Stomach (tissue), 19 donors: Measurements from ENCODE around the gene FBL. TPM values are rescaled to one million over a fixed set of nuclear protein-coding genes. Genes with fewer than 3 reads are reported as not detected.
"Not testable (repeated sequence)": the region's sequence is repeated elsewhere in the genome, so short reads cannot be mapped to it uniquely, and the experiment has no call there.

Experiments
- DNase-seq, 2 donors: peaks; one replicate each; pipeline versions ENCODE4 v3.0.0 to v3.0.0-alpha.2; 2013 to 2019
- H3K27ac ChIP-seq, 5 donors: fragments of 200-600 bp in 4 of 5; sonication (generic) in 4 of 5; one replicate each; pipeline ENCODE4 v1.5.1; 2013 to 2019; ENCODE audit warnings: mild to moderate bottlenecking in 1 of 5, moderate library complexity in 1 of 5
- H3K27me3 ChIP-seq, 3 donors: fragments of 200-600 bp; sonication (generic); one replicate each; pipeline ENCODE4 v1.5.1; 2017 to 2019; ENCODE audit warnings: mixed run types in 1 of 3
- H3K36me3 ChIP-seq, 4 donors: fragments of 200-600 bp; sonication (generic); 1 replicate in 3 of 4; 2 replicates in 1 of 4; pipeline ENCODE4 v1.5.1; 2016 to 2019
- H3K4me1 ChIP-seq, 4 donors: fragments of 200-600 bp; sonication (generic); one replicate each; pipeline ENCODE4 v1.5.1; 2016 to 2019
- H3K4me3 ChIP-seq, 4 donors: fragments of 200-600 bp; sonication (generic) in 3 of 4; one replicate each; pipeline ENCODE4 v1.5.1; 2016 to 2019; ENCODE audit warnings: mild to moderate bottlenecking in 1 of 4
- H3K9me3 ChIP-seq, 4 donors: fragments of 200-600 bp; sonication (generic); one replicate each; pipeline ENCODE4 v1.5.1; 2016 to 2019
- POLR2A ChIP-seq, 4 donors: fragments of 450-650 bp; IDR thresholded peaks; one replicate each; pipeline ENCODE4 v1.6.1; 2016; ENCODE audit warnings: antibody characterized with exemption in 4 of 4, control low read depth in 2 of 4, mild to moderate bottlenecking in 1 of 4, moderate library complexity in 1 of 4
- POLR2AphosphoS5 ChIP-seq, 3 donors: sonication (generic); formaldehyde crosslinking; IDR thresholded peaks; one replicate each; pipeline ENCODE4 v1.6.1; 2016; ENCODE audit warnings: antibody characterized with exemption in 3 of 3
- WGBS, 5 donors: extraction: QIAGEN DNeasy Blood & Tissue Kit in 3 of 5; methylation state at CpG; one replicate each; pipeline versions ENCODE4 v1.1.5 to v1.1.7; 2013 to 2018; 5-methylcytosine and 5-hydroxymethylcytosine counted together
- intact Hi-C: fragments of 100-400 bp; cut with DNase I; formaldehyde crosslinking; loops from one replicate; pipeline ENCODE4 v1.15.1; 2023; ENCODE audit warnings: low total_unique reads
- long read RNA-seq, 10 donors: transcript quantifications; one replicate each; lab custom pipeline, GENCODE V29; 2026
- polyA plus RNA-seq, 3 donors: library from polyadenylated mRNA; stranded (reverse); fragments of 200-250 nt; gene quantifications; one replicate each; pipeline ENCODE4 v1.2.3, GENCODE V29; 2013
- total RNA-seq, 5 donors: library from RNA; depleted of rRNA; stranded (reverse); fragments of >200 nt; gene quantifications; one replicate each; pipeline versions ENCODE4 v1.1.0 to v1.2.3, GENCODE V29; 2014 to 2016
- TF ChIP-seq, protein P1 (sequence below), 7 experiments: fragments of 450-650 bp in 4 of 7; fragments of 200-600 bp in 3 of 7; sonication (generic) in 3 of 7; IDR thresholded peaks; one replicate each; pipeline ENCODE4 v1.5.1; 2016 to 2019; ENCODE audit warnings: antibody characterized with exemption in 7 of 7, control low read depth in 2 of 7, mild to moderate bottlenecking in 1 of 7
- donor health status: healthy with polysubstance abuse.
- donor health status: Bipolar disorder and iron deficiency.
- donor health status: healthy.

FBL gene
- total RNA-seq = 100 to 1,000 TPM in 4 of 5 donors, 10 to 100 TPM in 1; 59.8 to 311 (median 129) TPM
- 100 to 1,000 TPM; 229 to 331 (median 318) TPM for polyA plus RNA-seq
- long read RNA-seq, donor 1, transcript FBL-201 (9 exons, 1,160 nt) = major isoform, 26 of 35 reads
- long read RNA-seq, donor 1, partial matches to known transcripts = 8 of 35 reads
- long read RNA-seq, donor 1, other reads (novel, unspliced or antisense) = 0 of 35 reads
- long read RNA-seq, donor 2, transcript FBL-201 (9 exons, 1,160 nt) = major isoform, 34 of 54 reads
- long read RNA-seq, donor 2, partial matches to known transcripts = 14 of 54 reads
- long read RNA-seq, donor 2, other reads (novel, unspliced or antisense) = 5 of 54 reads
- long read RNA-seq, donor 3, transcript FBL-201 (9 exons, 1,160 nt) = major isoform, 22 of 22 reads
- long read RNA-seq, donor 3, partial matches to known transcripts = 0 of 22 reads
- long read RNA-seq, donor 3, other reads (novel, unspliced or antisense) = 0 of 22 reads
- long read RNA-seq, donor 4, partial matches to known transcripts = 0 of 3 reads
- long read RNA-seq, donor 4, other reads (novel, unspliced or antisense) = 0 of 3 reads
- long read RNA-seq, donor 5, transcript FBL-201 (9 exons, 1,160 nt) = major isoform, 35 of 54 reads
- long read RNA-seq, donor 5, partial matches to known transcripts = 11 of 54 reads
- long read RNA-seq, donor 5, other reads (novel, unspliced or antisense) = 7 of 54 reads
- long read RNA-seq, donor 6, transcript FBL-201 (9 exons, 1,160 nt) = major isoform, 93 of 167 reads
- long read RNA-seq, donor 6, partial matches to known transcripts = 46 of 167 reads
- long read RNA-seq, donor 6, other reads (novel, unspliced or antisense) = 24 of 167 reads
- long read RNA-seq, donor 7, transcript FBL-201 (9 exons, 1,160 nt) = major isoform, 37 of 71 reads
- long read RNA-seq, donor 7, partial matches to known transcripts = 34 of 71 reads
- long read RNA-seq, donor 7, other reads (novel, unspliced or antisense) = 0 of 71 reads
- long read RNA-seq, donor 8, transcript FBL-201 (9 exons, 1,160 nt) = major isoform, 34 of 57 reads
- long read RNA-seq, donor 8, partial matches to known transcripts = 14 of 57 reads
- long read RNA-seq, donor 8, other reads (novel, unspliced or antisense) = 6 of 57 reads
- long read RNA-seq, donor 9, transcript FBL-201 (9 exons, 1,160 nt) = major isoform, 34 of 110 reads
- long read RNA-seq, donor 9, partial matches to known transcripts = 68 of 110 reads
- long read RNA-seq, donor 9, other reads (novel, unspliced or antisense) = 8 of 110 reads
- long read RNA-seq, donor 10, transcript FBL-201 (9 exons, 1,160 nt) = major isoform, 23 of 29 reads
- long read RNA-seq, donor 10, partial matches to known transcripts = 6 of 29 reads
- long read RNA-seq, donor 10, other reads (novel, unspliced or antisense) = 0 of 29 reads

DNA sequence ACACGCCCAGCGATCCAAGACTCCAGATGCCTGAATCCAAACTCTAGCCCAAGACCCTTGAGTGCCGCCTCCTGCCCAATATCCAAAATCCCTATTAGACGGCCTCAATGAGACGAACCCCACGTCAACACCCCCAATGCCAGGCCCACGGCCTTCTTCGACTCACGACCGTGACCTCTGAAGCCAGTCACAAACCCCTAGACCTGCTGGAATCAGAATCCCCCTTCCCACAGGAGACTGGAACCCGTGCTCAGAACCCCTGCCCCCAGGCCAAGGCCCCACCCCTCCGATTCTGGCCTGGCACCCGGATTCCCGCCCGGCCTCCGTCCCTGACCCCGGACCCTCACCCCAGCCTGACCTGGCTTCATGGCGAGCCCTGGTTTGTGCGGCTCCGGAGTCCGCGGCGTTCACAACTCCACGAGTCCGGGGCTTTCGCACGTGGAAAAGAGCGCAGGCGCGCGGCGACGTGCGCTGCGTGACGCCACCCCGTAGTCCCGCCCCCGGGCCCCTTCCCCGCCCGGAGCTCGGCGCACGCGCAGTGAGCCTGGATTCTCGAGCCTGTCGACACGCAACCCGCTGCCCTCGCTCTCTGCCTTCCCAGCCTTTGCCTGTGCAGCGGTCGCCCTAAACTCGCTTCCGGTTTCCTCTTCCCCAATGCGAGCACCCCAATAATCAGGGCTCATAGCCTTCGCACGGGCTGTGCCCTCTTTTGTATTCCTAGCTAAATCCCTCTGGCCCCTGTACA is at the start of gene FBL:
FBL (minus strand) TSS at position 447 of the 745 bp plus-strand sequence; CDS start at position 368, 79 bp downstream.
- DNase-seq = peak; percentile 98 to 99
- WGBS, 5 donors = 0 to 1% (median 1%) methylated on average over 16 to 57 of the region's 57 CpGs
- intact Hi-C loops = no loop called here

DNA sequence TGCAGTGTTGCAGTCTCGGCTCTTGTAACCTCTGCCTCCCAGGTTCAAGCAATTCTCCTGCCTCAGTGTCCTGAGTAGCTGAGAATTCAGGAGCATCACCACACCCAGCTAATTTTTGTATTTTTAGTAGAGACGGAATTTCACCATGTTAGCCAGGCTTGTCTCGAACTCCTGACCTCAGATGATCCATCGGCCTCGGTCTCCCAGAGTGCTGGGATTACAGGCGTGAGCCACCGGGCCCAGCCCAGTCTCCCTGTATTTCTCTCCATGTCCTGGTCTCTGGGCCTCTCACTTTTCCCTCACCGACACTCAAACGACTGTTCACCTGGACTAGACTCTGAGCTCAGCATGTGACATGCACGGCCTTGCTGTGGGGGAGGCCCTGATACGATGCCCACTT is 48.9 kb upstream of the FBL start:
- H3K27ac ChIP-seq, H3K4me3 ChIP-seq, DNase-seq, H3K9me3 ChIP-seq, intact Hi-C loops, H3K4me1 ChIP-seq: not testable (repeated sequence)
- 92 to 97% (median 92%) methylated on average over 9 to 11 of the region's 11 CpGs for WGBS, 5 donors
- peaks cover 0 to 26% (median 3%) of the 10 kb centered on the region in 3 donors for H3K27me3 ChIP-seq
- peaks cover 0 to 24% (median 16%) of the 10 kb centered on the region in 4 donors for H3K36me3 ChIP-seq

More for the DNA sequence above, at the start of gene FBL:
- Histone ChIP-seq H3K4me3 (peak within 1 kb of the TSS; percentile 72 to 97 (median 84)), H3K9me3 (no peaks in the 10 kb centered on the region), H3K27me3 (no peaks in the 10 kb centered on the region), H3K4me1 (peaks cover 27 to 55% (median 45%) of the 10 kb centered on the region in 4 donors), H3K36me3 (no peaks in the 10 kb centered on the region), H3K27ac (peak within 1 kb of the TSS; percentile 80 to 92 (median 90))
- TF ChIP-seq POLR2A (IDR thresholded peaks at IDR 0.05) (peak in 1 of 4 donors; percentile 39), POLR2AphosphoS5 (IDR thresholded peaks at IDR 0.05) (peak; percentile 72 to 92 (median 90))
- TF ChIP-seq, protein P1, sequence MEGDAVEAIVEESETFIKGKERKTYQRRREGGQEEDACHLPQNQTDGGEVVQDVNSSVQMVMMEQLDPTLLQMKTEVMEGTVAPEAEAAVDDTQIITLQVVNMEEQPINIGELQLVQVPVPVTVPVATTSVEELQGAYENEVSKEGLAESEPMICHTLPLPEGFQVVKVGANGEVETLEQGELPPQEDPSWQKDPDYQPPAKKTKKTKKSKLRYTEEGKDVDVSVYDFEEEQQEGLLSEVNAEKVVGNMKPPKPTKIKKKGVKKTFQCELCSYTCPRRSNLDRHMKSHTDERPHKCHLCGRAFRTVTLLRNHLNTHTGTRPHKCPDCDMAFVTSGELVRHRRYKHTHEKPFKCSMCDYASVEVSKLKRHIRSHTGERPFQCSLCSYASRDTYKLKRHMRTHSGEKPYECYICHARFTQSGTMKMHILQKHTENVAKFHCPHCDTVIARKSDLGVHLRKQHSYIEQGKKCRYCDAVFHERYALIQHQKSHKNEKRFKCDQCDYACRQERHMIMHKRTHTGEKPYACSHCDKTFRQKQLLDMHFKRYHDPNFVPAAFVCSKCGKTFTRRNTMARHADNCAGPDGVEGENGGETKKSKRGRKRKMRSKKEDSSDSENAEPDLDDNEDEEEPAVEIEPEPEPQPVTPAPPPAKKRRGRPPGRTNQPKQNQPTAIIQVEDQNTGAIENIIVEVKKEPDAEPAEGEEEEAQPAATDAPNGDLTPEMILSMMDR (IDR thresholded peaks at IDR 0.05) = no peak

DNA sequence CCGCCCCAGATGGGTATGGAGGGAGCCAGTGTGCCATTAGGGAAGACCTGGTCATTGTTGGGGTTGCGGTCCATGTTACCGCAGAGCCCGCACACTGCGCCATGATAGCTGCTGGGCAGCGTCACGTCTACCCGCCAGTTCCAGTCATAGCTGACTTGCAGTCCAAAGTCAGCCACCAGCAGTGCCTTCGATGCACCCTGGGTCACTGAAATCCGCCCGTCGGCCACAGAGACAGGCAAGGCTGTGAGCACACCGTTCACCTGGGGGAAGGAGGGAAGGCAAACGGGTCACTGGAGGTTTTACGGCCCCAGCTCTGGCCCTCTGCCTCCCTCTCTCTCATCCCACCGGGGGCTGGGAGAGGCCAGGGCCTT is 48.0 kb upstream of the FBL start:
- H3K27ac ChIP-seq, intact Hi-C loops, H3K4me3 ChIP-seq, DNase-seq, H3K4me1 ChIP-seq, H3K9me3 ChIP-seq: not testable (repeated sequence)
- Histone ChIP-seq H3K36me3 (peaks cover 0 to 25% (median 16%) of the 10 kb centered on the region in 4 donors), H3K27me3 (peaks cover 0 to 26% (median 3%) of the 10 kb centered on the region in 3 donors)
- 86 to 100% (median 89%) methylated on average over 2 to 12 of the region's 16 CpGs; no CpG with 5 or more reads in 1 of the 5 donors for WGBS, 5 donors

DNA sequence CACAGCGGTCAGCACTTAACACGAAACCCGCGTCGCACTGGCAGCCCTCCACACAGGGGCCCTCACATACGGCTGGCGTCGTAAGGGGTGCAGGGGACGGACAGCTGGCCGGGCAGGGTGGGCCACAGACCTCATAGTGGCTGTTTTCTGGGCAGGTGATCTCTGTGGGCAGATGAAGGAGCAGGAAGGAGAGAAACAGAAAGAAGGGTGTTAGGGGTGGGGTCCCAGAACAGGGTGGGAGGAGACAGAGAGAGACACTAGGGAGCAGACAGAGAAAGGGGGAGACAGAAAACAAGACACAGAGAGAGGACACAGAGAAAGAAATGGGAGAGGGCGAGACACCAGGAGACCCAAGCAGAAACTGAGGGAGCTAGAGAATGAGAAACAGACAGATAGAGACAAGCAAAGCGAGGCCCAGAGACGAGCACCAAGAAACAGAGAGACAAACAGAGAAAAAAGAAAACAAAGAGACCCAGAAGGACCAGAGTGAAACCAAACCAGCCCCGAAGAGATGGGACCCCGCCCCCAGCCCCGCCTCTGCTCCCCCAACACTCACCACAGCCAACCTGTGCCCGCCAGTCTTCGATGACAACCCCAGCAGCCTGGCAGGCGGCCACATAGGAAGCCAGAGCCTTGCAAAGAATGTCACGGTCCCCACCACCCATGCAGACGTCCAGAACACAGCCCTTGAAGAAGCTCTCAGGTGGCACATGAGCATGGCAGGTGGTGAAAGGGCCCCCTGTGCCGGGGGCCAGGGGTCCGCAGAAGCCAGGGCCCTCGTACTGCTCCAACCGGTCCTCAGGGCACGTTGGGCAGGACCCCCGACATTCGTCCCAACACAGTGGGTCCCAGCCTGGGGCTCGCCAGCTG is 47.4 kb upstream of the FBL start:
- H3K9me3 ChIP-seq, H3K4me1 ChIP-seq, H3K27ac ChIP-seq, intact Hi-C loops, H3K4me3 ChIP-seq: not testable (repeated sequence)
- H3K27me3 ChIP-seq = peaks cover 0 to 26% (median 3%) of the 10 kb centered on the region in 3 donors
- WGBS, 5 donors = 69 to 80% (median 80%) methylated on average over 21 to 25 of the region's 29 CpGs
- H3K36me3 ChIP-seq = peaks cover 0 to 25% (median 16%) of the 10 kb centered on the region in 4 donors
- DNase-seq = peak in 1 of 2 donors; percentile 27

DNA sequence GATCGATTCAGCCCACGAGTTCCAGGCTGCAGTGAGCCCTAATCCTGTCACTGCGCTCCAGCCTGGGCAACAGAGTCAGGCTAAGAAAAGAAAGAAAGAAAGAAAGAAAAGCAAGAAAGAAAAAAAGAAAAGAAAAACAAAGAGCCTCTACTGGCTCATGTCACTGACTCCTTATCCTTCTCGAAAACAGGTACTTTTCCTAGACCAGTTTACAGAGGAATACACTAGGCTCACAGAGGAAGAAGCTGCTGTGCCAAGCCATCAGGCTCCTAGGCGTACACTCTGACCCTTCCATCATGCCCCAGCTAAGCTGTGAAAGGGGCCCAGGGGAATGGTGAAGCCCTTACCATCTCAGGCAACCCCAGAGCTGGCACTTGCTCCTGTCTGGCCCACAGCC is 46.3 kb upstream of the FBL start:
- DNase-seq, H3K9me3 ChIP-seq, H3K4me3 ChIP-seq, H3K4me1 ChIP-seq, H3K27ac ChIP-seq, intact Hi-C loops: not testable (repeated sequence)
- Histone ChIP-seq H3K27me3 (peaks cover 0 to 26% (median 3%) of the 10 kb centered on the region in 3 donors), H3K36me3 (peaks cover 0 to 25% (median 16%) of the 10 kb centered on the region in 4 donors)
- WGBS, 5 donors = 68 to 94% (median 82%) methylated on average over 5 of the region's 5 CpGs

DNA sequence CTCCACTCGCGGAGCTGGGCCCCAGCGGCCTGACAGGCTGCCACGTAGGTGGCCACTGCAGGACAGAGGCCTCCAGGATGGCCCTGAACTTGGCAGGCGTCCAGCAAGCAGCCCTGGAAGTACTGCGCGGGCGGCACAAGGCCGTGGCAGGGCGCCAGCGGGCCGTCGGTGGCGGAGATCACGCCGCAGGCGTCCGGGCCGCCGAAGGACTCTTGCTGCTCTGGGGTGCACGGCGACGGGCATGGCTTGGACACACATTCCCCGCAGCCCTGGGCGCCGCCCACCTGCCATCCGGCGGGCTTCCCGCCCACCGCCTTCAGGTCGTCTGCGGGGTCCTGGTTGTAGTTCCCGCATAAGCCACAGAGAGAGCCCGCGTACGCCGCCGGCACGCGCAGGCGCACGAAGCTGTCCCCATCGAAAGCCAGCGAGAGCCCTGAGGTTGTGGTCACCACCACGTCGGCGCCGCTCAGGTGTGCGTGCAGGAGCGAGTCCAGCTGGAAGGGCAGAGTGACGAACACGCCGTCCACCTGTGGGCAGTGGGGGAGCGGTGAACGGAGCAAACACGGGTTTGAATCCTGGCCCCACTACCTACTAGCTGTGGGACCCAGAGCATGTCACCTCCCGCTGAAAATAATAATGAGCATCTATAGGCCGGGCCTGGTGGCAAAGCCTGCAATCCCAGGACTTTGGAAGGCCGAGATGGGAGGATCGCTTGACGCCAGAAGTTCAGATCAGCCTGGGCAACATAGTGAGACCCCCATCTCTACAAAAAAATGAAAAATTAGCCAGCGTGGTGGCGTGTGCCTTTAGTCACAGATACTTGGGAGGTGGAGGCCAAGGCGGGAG is 45.7 kb upstream of the FBL start:
- Histone ChIP-seq H3K36me3 (peaks cover 0 to 25% (median 16%) of the 10 kb centered on the region in 4 donors), H3K27me3 (peaks cover 0 to 26% (median 3%) of the 10 kb centered on the region in 3 donors)
- intact Hi-C loops, H3K4me3 ChIP-seq, H3K9me3 ChIP-seq, H3K4me1 ChIP-seq, H3K27ac ChIP-seq: not testable (repeated sequence)
- WGBS, 5 donors = 56 to 75% (median 58%) methylated on average over 53 to 64 of the region's 64 CpGs
- DNase-seq = peak; percentile 25 to 59
